ENCODE data around the gene NAV2.

Gene NAV2

GRCh38 chr11:19768197-19768596, 55.6 kb downstream of the NAV2 start:
- no peak for TF ChIP-seq CTCF (IDR thresholded peaks at IDR 0.05)
- no peak overlapping the region for H3K4me3 ChIP-seq (ENCODE audit: low read depth in 1 of 2, low read length in 1 of 2)
- no peaks in the 10 kb centered on the region for H3K36me3 ChIP-seq
- peaks cover 64% of the 10 kb centered on the region for H3K27me3 ChIP-seq
- H3K9me3 ChIP-seq = no peaks in the 10 kb centered on the region
- H3K4me1 ChIP-seq (ENCODE audit: control insufficient read depth in 1 of 2, insufficient read depth in 1 of 2, low read depth in 1 of 2, low read length in 1 of 2) = no peaks in the 10 kb centered on the region
- H3K27ac ChIP-seq = no peak overlapping the region

- Histone ChIP-seq H3K9me3 (no peaks in the 10 kb centered on the region), H3K4me1 (ENCODE audit: control insufficient read depth in 1 of 2, insufficient read depth in 1 of 2, low read depth in 1 of 2, low read length in 1 of 2) (no peaks in the 10 kb centered on the region), H3K27me3 (peaks cover 67% of the 10 kb centered on the region), H3K4me3 (ENCODE audit: low read depth in 1 of 2, low read length in 1 of 2) (no peak overlapping the region), H3K27ac (no peak overlapping the region), H3K36me3 (no peaks in the 10 kb centered on the region)
- no peak for TF ChIP-seq CTCF (IDR thresholded peaks at IDR 0.05)
These were observed 56.2 kb downstream of the NAV2 start for GRCh38 chr11:19768815-19769214.

- H3K27me3 ChIP-seq = peaks cover 73% of the 10 kb centered on the region
- H3K4me3 ChIP-seq (ENCODE audit: low read depth in 1 of 2, low read length in 1 of 2) = no peak overlapping the region
- TF ChIP-seq CTCF (IDR thresholded peaks at IDR 0.05) = no peak
- H3K9me3 ChIP-seq = no peaks in the 10 kb centered on the region
- H3K27ac ChIP-seq = no peak overlapping the region
- no peaks in the 10 kb centered on the region for H3K36me3 ChIP-seq
- no peaks in the 10 kb centered on the region for H3K4me1 ChIP-seq (ENCODE audit: control insufficient read depth in 1 of 2, insufficient read depth in 1 of 2, low read depth in 1 of 2, low read length in 1 of 2)
These were observed 57.2 kb downstream of the NAV2 start for GRCh38 chr11:19769820-19770219.

GRCh38 chr11:19770277-19770676, 57.6 kb downstream of the NAV2 start:
- no peak for TF ChIP-seq CTCF (IDR thresholded peaks at IDR 0.05)
- Histone ChIP-seq H3K27me3 (peaks cover 74% of the 10 kb centered on the region), H3K27ac (no peak overlapping the region), H3K9me3 (no peaks in the 10 kb centered on the region), H3K4me3 (ENCODE audit: low read depth in 1 of 2, low read length in 1 of 2) (no peak overlapping the region), H3K4me1 (ENCODE audit: control insufficient read depth in 1 of 2, insufficient read depth in 1 of 2, low read depth in 1 of 2, low read length in 1 of 2) (no peaks in the 10 kb centered on the region), H3K36me3 (no peaks in the 10 kb centered on the region)

- no peak for TF ChIP-seq CTCF (IDR thresholded peaks at IDR 0.05)
- H3K4me3 ChIP-seq (ENCODE audit: low read depth in 1 of 2, low read length in 1 of 2) = no peak overlapping the region
- no peak overlapping the region for H3K27ac ChIP-seq
- no peaks in the 10 kb centered on the region for H3K36me3 ChIP-seq
- no peaks in the 10 kb centered on the region for H3K4me1 ChIP-seq (ENCODE audit: control insufficient read depth in 1 of 2, insufficient read depth in 1 of 2, low read depth in 1 of 2, low read length in 1 of 2)
- H3K9me3 ChIP-seq = no peaks in the 10 kb centered on the region
- peaks cover 82% of the 10 kb centered on the region for H3K27me3 ChIP-seq
These were observed 58.8 kb downstream of the NAV2 start for GRCh38 chr11:19771463-19771862.

- H3K36me3 ChIP-seq = no peaks in the 10 kb centered on the region
- H3K27me3 ChIP-seq = peaks cover 92% of the 10 kb centered on the region
- H3K4me1 ChIP-seq (ENCODE audit: control insufficient read depth in 1 of 2, insufficient read depth in 1 of 2, low read depth in 1 of 2, low read length in 1 of 2) = no peaks in the 10 kb centered on the region
- no peak overlapping the region for H3K4me3 ChIP-seq (ENCODE audit: low read depth in 1 of 2, low read length in 1 of 2)
- no peaks in the 10 kb centered on the region for H3K9me3 ChIP-seq
- no peak overlapping the region for H3K27ac ChIP-seq
- TF ChIP-seq CTCF (IDR thresholded peaks at IDR 0.05) = no peak
These were observed 59.8 kb downstream of the NAV2 start for GRCh38 chr11:19772480-19772879.

All from neutrophil (primary cell).